GM21515 (cell line): ENCODE results near the gene PTH2.

ENCODE experiments used
- ATAC-seq: cut with Tn5 transposase; IDR thresholded peaks from one replicate; pipeline ENCODE4 v1.9.1; 2021; ENCODE audit not compliant: unreplicated experiment

The PTH2 gene

DNA sequence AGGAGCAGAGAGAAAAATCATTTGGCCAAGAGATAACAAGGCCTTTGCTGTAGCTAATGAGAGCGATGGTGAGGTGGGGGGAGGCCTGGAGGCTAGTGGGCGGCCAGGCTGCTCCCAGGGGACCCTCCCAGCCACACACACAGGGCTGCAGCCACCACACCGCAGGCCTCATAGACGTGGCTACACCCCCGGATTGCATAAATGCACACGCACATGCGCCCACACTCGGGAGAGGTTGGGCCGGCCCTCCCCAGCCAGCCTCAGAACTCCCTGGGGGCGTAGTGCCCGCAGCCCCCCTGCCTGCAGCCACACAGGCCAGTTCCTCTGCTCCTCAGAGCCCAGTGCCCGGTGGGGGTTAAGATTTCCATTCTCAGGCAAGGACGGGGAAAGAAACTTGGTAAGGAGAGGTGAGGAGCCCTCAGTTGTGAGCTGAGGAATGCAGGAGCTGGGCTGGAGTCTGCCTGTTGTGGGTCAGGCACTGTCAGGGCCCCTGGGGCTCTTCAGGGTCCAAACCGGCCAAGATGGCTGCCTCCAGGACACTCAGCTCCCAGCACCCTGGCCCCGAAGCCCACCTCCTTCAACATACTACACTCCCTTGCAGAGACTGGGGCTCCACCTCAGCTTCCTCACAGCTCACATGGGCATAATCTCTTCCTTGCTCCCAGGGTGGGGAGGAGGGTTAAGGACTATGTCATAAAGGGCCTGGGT is 8.0 kb downstream of the PTH2 start:
- ATAC-seq, result no peak

GRCh38 chr19:49414256-49414655 is 9.0 kb downstream of the PTH2 start:
- no peak for ATAC-seq

DNA sequence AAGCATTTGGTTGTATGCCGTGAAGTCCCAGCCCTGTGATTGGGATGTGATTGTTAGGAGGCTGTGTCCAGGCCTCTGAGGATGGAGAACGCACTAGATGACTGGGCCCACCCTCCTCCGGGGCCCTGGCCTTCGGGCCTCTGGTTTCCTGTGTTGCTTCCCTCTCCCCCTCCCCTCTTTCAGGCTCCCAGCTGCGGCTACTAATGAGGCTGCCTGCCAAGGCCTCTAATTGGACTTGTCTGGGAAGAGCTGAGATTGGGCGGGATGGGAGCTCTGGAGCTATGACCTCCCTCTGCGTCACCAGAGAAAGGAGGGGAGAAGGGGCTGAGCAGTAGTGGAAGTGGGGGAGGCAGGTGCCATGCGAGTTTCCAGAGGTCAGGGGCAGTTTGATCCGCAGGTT is 9.9 kb downstream of the PTH2 start:
- no peak for ATAC-seq

GRCh38 chr19:49411681-49412326 is 11.4 kb downstream of the PTH2 start:
- no peak for ATAC-seq

DNA sequence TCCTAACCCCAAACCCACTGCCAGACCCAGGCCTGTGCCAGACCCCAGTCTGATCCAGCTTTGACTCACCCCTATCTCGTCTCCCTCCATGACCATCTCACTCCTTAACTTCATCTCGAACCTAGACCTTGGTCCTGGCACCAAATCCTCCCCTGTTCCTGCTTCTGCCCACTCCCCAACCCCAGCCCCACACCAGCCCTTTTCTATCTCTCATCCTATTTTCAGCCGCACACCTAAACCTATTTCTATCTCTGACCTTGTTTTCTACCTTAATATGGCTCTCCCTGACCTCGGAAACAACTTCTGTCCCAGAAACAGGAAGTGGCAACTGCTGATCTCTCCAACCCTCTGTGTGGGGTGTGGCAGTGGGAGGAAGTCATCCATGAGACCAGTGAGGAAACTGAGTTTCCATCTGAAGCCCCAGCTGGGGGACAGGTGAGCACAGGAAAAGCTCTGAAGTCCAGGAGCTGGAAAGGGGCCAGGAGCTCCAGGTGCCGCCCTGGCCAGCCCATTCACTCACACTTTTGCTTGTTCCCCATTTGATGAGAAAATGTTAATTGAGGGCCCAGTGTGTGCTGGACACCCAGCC is 13.7 kb downstream of the PTH2 start:
- ATAC-seq, result no peak

GRCh38 chr19:49408816-49409440 is 14.3 kb downstream of the PTH2 start:
- no peak for ATAC-seq

GRCh38 chr19:49407482-49408015 is 15.7 kb downstream of the PTH2 start:
- no peak for ATAC-seq

- no peak for ATAC-seq
These were observed 16.2 kb downstream of the PTH2 start for GRCh38 chr19:49407079-49407478.

- no peak for ATAC-seq
These were observed 19.6 kb downstream of the PTH2 start for GRCh38 chr19:49403404-49404187.

GRCh38 chr19:49400029-49400428 is 23.2 kb downstream of the PTH2 start:
- ATAC-seq, result no peak

DNA sequence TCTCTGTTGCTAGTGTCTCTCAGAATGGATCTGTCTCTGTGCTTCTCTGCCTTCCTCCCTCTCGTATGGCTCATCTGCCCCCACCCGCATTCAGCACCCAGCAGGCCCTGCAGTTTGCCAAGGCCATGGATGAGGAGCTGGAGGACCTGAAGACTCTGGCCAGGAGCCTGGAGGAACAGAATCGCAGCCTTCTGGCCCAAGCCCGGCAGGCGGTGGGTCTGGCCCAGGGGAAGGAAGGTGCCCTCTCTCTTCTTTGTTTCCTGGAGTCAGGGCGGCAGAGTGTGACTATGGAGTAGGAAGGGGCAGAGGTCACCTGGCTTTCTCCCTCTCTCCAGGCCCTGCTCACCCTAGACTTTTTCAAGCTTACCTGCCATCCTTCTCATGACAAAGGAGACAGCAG is 24.3 kb downstream of the PTH2 start:
- no peak for ATAC-seq

GRCh38 chr19:49398001-49398615 is 25.1 kb downstream of the PTH2 start:
- ATAC-seq, result no peak

DNA sequence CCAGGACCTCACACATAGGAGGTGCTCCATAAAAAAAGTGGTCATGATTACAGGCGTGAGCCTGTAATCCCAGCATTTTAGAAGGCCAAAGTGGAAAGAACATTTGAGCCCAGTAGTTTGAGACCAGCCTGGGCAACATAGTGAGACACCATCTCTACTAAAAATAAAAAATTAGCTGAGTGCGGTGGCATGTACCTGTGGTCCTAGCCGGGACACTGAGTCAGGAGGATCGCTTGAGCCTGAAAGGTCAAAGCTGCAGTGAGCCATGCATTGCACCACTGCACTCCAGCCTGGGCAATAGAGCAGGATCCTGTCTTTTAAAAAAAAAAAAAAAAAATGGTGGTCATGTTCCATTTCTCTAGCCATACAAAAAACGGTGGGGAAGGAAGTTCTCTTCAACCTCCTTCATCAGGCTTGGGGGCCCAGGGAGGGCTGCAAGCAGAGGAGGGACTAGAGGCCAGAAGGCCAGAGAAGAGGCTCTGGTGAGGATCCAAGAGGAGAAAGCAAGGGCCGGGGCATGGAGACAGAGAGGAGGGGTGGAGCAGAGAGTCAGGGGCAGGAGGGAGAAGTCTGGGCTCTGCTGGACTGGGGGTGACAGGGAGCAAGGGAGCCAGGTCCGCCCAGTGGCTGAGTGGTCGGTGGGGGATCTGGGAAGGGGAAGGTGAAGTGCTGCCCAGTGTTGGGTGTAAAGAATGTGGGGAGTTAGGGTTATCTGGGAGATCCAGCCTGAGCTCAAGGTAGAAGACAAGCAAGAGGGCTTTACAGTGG is 26.3 kb downstream of the PTH2 start:
- ATAC-seq, result no peak

DNA sequence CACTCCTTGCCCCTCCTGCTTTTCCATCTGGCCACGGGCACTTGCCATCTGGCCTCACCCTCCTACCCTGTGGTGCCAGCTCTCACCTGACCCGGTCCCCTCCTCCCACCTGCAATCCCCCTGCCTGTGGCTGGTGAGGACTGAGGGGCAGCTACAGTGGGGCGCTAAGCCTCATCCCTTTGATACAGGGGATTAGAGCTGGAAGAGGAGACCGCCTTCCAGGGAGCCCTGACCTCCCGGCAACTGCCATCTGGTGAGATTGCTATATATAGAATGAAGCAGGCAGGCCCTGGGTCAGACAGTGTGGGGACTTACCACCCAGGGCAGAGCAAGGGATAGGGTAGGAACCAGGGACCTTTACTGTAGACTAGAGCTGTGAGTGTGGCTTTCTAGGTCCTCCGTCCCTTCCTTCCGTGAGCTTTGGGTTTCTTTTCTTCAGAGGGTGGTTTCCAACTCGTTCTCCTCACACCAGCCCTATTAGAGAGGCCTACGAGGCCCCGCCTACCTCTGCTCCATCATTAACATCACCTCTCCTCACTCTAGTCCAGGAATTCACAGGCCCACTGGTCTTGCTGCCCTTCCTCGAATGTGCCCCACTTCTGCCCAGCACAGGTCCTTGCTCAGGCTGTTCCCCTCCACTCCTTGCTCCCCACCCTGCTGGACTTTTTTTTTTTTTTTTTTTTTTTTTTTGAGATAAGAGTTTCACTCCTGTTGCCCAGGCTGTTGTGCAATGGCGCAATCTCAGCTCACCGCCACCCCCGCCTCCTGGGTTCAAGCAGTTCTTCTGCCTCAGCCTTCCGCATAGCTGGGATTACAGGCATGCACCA is 27.4 kb downstream of the PTH2 start:
- ATAC-seq, result no peak

DNA sequence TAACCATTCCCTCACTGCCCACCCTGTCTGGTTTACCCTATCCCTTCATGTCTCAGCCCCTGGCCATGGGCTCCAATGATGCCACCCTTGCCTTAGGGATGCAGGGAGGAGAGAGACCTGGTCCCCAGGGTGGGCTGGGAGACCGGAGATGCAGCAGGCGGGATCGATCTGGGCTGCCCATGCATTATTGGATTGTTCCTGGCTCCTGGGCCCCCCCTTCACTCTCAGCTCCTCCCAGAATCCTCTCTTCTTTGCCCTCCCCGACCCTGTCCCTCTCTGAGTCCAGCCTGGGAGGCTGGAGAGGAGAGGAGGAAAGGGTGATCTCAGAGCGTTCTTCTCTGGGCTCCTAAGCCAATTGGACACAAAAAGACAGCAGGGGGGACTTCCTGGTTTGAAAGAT is 29.4 kb downstream of the PTH2 start:
- ATAC-seq, result no peak

- ATAC-seq, result no peak
These were observed 31.5 kb downstream of the PTH2 start for GRCh38 chr19:49391581-49392399.

- ATAC-seq, result no peak
These were observed 32.3 kb downstream of the PTH2 start for GRCh38 chr19:49390929-49391359.
